DOHH2 (cell line): ENCODE data around the gene TRIM59.
A peak's percentile ranks its signal among the peaks of the same experiment; 100 is the strongest.

ENCODE experiments used
- H3F3A ChIP-seq: fragments of 200-600 bp; sonication (generic), shearing (Covaris generic); 2 replicates; pipeline ENCODE4 v1.6.0; 2016; ENCODE audit warnings: antibody characterized with exemption, mild to moderate bottlenecking; ENCODE audit not compliant: control insufficient read depth, insufficient read depth
- H3K27ac ChIP-seq: fragments of 200-600 bp; sonication (generic); 2 replicates; pipeline ENCODE4 v1.5.1; 2014; ENCODE audit warnings: low read depth, mild to moderate bottlenecking, low read length, moderate library complexity
- H3K27me3 ChIP-seq: fragments of 200-600 bp; sonication (generic); 2 replicates; pipeline ENCODE4 v1.6.1; 2014; ENCODE audit warnings: mild to moderate bottlenecking, low read length, mixed read lengths; ENCODE audit not compliant: control insufficient read depth
- H3K36me3 ChIP-seq: fragments of 200-600 bp; sonication (generic); 2 replicates; pipeline ENCODE4 v1.6.1; 2014; ENCODE audit warnings: mild to moderate bottlenecking, low read length, moderate library complexity, mixed read lengths; ENCODE audit not compliant: control insufficient read depth
- H3K4me1 ChIP-seq: fragments of 200-600 bp; sonication (generic); 2 replicates; pipeline ENCODE4 v1.6.1; 2014; ENCODE audit warnings: mild to moderate bottlenecking, low read length, mixed read lengths; ENCODE audit not compliant: control insufficient read depth
- H3K4me2 ChIP-seq: fragments of 200-600 bp; sonication (generic); 2 replicates; pipeline ENCODE4 v1.6.0; 2014; ENCODE audit warnings: mild to moderate bottlenecking, low read length, moderate library complexity
- H3K4me3 ChIP-seq: fragments of 200-600 bp; sonication (generic); 2 replicates; pipeline ENCODE4 v1.5.1; 2014; ENCODE audit warnings: mild to moderate bottlenecking, low read length, mixed read lengths
- H3K79me2 ChIP-seq: fragments of 200-600 bp; sonication (generic); 2 replicates; pipeline ENCODE4 v1.6.1; 2014; ENCODE audit warnings: mild to moderate bottlenecking, low read length, mixed read lengths; ENCODE audit not compliant: control insufficient read depth
- H3K9me2 ChIP-seq: fragments of 200-600 bp; sonication (generic); replicated peaks from 2 replicates; pipeline ENCODE4 v1.6.1; 2014; ENCODE audit warnings: mild to moderate bottlenecking, low read length, mixed read lengths; ENCODE audit not compliant: control insufficient read depth
- H3K9me3 ChIP-seq: fragments of 200-600 bp; sonication (generic); 2 replicates; pipeline ENCODE4 v1.6.1; 2014; ENCODE audit warnings: antibody characterized with exemption, low read length, mixed read lengths; ENCODE audit not compliant: control insufficient read depth, insufficient read depth
- H4K20me1 ChIP-seq: fragments of 200-600 bp; sonication (generic); 2 replicates; pipeline ENCODE4 v1.6.0; 2014; ENCODE audit warnings: low read depth, mild to moderate bottlenecking, antibody characterized with exemption, low read length, moderate library complexity; ENCODE audit not compliant: control insufficient read depth, insufficient read depth
- CTCF ChIP-seq: fragments of 200-600 bp; sonication (generic); IDR thresholded peaks from one replicate; pipeline ENCODE4 v1.5.1; 2014; ENCODE audit warnings: antibody characterized with exemption, mild to moderate bottlenecking, low read depth, low read length; ENCODE audit not compliant: poor library complexity, severe bottlenecking
- EZH2phosphoT487 ChIP-seq: fragments of 200-600 bp; sonication (generic); IDR thresholded peaks from 2 replicates; pipeline ENCODE4 v1.6.1; 2017; ENCODE audit warnings: borderline replicate concordance, mild to moderate bottlenecking, antibody characterized with exemption, low read length, moderate library complexity, mixed read lengths

The TRIM59 gene

DNA sequence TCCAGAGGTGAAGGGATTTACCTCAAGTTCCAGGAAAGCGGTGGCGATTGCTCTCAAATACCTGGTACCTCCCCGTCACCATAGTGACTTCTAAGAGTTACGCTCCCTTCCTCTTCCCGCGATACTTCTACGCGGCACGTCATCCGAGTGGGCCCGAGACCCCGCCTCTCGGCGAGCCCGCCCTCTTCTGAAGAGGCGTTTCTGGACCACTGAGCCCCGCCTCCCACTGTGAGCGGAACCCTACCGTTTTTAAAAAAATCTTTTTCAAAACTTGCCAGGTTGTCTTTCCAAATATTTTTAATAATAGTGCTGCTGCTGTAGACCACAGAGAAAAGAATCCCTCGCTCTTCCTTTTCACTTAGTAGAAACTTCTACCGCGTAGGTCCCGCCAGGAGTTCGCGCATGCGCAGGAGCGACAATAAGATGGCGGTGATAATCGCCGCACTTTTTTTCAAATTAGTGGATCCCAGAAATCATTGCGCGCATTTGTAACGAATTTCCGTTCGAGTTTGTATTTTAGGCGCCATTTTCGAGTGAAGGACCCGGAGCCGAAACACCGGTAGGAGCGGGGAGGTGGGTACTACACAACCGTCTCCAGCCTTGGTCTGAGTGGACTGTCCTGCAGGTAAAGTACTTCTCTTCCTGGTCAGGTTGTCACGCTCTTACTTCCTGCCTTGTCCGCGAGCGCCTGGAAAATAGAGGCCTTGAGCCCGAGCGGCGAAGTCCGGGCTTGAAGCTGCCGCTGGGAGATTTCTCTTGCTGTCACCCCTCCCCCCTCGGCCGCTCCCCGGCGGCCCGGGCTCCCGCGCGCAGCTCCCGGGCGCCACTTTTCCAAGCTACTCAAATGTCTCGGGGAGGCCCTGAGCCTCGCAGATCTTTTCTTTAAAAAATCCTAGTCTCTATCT lies 50.2 kb downstream of the TRIM59 start, which contains the start of the genes IFT80 and SMC4:
Gene IFT80 (minus strand): TSS at position 101 of the 905 bp plus-strand sequence. CDS start 14,625 bp downstream, outside the sequence.
Gene SMC4 (plus strand): TSS at position 526 of the 905 bp plus-strand sequence. CDS start 1,177 bp downstream, outside the sequence.
- peaks cover 49% of the 10 kb centered on the region for H3K36me3 ChIP-seq
- peaks cover 97% of the 10 kb centered on the region for H3K79me2 ChIP-seq
- peaks cover 56% of the 10 kb centered on the region for H3K4me1 ChIP-seq
- peaks cover 14% of the 10 kb centered on the region for H3F3A ChIP-seq
- H3K4me3 ChIP-seq: peak within 1 kb of the TSS; percentile 91
- H3K27ac ChIP-seq: peak within 1 kb of the TSS; percentile 87
- no peaks in the 10 kb centered on the region for H3K9me2 ChIP-seq
- H3K4me2 ChIP-seq: peak within 1 kb of the TSS; percentile 78
- no peaks in the 10 kb centered on the region for H3K9me3 ChIP-seq
- no peaks in the 10 kb centered on the region for H3K27me3 ChIP-seq
- TF ChIP-seq CTCF (no peak), EZH2phosphoT487 (no peak)
- peaks cover 37% of the 10 kb centered on the region for H4K20me1 ChIP-seq

GRCh38 chr3:160398820-160399124 lies 50.8 kb downstream of the TRIM59 start:
- no peak for TF ChIP-seq CTCF
- TF ChIP-seq EZH2phosphoT487: no peak
- peaks cover 31% of the 10 kb centered on the region for H4K20me1 ChIP-seq
- peak overlapping the region; percentile 78 for H3K4me2 ChIP-seq
- no peaks in the 10 kb centered on the region for H3K27me3 ChIP-seq
- peaks cover 47% of the 10 kb centered on the region for H3K36me3 ChIP-seq
- no peaks in the 10 kb centered on the region for H3K9me2 ChIP-seq
- peak overlapping the region; percentile 87 for H3K27ac ChIP-seq
- H3K4me3 ChIP-seq: peak overlapping the region; percentile 91
- peaks cover 97% of the 10 kb centered on the region for H3K79me2 ChIP-seq
- H3F3A ChIP-seq: peaks cover 12% of the 10 kb centered on the region
- H3K4me1 ChIP-seq: peaks cover 55% of the 10 kb centered on the region
- H3K9me3 ChIP-seq: no peaks in the 10 kb centered on the region

- Histone ChIP-seq H3K9me3 (no peaks in the 10 kb centered on the region), H3K4me3 (peak overlapping the region; percentile 25), H3K27ac (peak overlapping the region; percentile 8; the same call in 1 of the 2 replicates), H3K4me1 (peaks cover 44% of the 10 kb centered on the region), H3K4me2 (peak overlapping the region; percentile 32), H3K27me3 (no peaks in the 10 kb centered on the region), H4K20me1 (no peaks in the 10 kb centered on the region), H3K79me2 (peaks cover 96% of the 10 kb centered on the region), H3K9me2 (no peaks in the 10 kb centered on the region), H3F3A (no peaks in the 10 kb centered on the region), H3K36me3 (peaks cover 23% of the 10 kb centered on the region)
- no peak for TF ChIP-seq CTCF
- TF ChIP-seq EZH2phosphoT487: no peak
Measured at GRCh38 chr3:160395297-160395696, 54.3 kb downstream of the TRIM59 start.
